Gastrocnemius medialis (tissue), 4 donors: ENCODE measurements around the gene JSRP1.

Experiments
- POLR2A ChIP-seq, 2 donors: fragments of 450-650 bp; IDR thresholded peaks; one replicate each; pipeline ENCODE4 v1.6.1; 2017; ENCODE audit warnings: antibody characterized with exemption in 2 of 2, mild to moderate bottlenecking in 2 of 2, moderate library complexity in 2 of 2
- TF ChIP-seq, protein P1 (sequence below), 5 experiments: fragments of 450-650 bp in 3 of 5; fragments of 200-600 bp in 2 of 5; sonication (generic) in 2 of 5; IDR thresholded peaks in 4 of 5; conservative IDR thresholded peaks in 1 of 5; 1 replicate in 4 of 5; 2 replicates in 1 of 5; pipeline ENCODE4 v1.5.1; 2016 to 2019; ENCODE audit warnings: antibody characterized with exemption in 5 of 5, mild to moderate bottlenecking in 3 of 5, moderate library complexity in 3 of 5

DNA sequence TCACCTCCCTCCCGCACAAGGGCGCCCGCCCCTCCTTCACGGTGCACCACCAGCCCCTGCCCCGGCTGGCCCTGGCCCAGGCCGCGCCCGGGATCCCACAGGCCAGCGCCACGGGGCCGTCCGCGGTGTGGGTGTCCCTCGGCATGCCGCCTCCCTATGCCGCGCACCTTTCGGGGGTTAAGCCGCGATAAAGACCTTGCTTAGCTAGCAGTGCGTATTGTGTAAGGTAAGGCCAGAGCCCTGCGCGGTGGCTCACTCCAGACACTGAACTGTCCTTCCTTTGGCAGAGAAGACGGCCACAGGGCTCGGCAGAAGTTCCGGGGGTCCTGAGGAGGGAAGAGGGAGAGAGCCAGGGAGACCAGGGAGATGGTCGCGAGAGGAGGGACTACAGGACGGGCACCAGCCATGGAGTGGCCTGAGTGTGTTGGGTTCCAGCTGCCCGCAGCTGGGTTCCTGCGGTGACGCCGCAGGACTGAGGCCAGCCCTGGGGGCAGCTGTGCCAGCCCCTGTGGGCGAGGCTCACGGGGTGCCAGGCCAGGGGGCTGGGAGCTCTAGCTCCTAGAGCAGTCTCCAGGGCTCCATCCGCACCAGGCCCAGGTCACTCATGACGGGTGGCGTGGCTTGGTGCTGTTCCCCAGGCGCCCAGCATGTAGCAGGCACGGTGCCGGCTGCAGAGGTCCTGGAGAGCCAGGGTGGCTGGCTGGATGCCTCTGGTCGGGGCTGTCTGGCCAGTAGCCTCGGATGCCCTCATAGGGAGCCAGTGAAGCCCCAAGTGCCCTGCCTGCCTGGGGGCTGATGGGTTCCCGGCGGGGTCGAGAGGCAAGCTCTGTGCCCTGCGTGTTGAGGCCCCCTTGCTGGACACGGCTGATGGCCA lies 27.8 kb downstream of the JSRP1 start:
- TF ChIP-seq, protein P1, sequence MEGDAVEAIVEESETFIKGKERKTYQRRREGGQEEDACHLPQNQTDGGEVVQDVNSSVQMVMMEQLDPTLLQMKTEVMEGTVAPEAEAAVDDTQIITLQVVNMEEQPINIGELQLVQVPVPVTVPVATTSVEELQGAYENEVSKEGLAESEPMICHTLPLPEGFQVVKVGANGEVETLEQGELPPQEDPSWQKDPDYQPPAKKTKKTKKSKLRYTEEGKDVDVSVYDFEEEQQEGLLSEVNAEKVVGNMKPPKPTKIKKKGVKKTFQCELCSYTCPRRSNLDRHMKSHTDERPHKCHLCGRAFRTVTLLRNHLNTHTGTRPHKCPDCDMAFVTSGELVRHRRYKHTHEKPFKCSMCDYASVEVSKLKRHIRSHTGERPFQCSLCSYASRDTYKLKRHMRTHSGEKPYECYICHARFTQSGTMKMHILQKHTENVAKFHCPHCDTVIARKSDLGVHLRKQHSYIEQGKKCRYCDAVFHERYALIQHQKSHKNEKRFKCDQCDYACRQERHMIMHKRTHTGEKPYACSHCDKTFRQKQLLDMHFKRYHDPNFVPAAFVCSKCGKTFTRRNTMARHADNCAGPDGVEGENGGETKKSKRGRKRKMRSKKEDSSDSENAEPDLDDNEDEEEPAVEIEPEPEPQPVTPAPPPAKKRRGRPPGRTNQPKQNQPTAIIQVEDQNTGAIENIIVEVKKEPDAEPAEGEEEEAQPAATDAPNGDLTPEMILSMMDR (IDR thresholded peaks at IDR 0.05 in 4 of 5, conservative IDR thresholded peaks at IDR 0.05 in 1 of 5): no peak
- no peak for TF ChIP-seq POLR2A (IDR thresholded peaks at IDR 0.05)
